H9 (cell line): ENCODE data around the gene SEPTIN5. TPM values are rescaled to one million over a fixed set of nuclear protein-coding genes. Genes with fewer than 3 reads are reported as not detected.

Experiments used
- DNase-seq: peaks from one replicate; pipeline ENCODE4 v3.0.0-alpha.2; 2017
- H2AFZ ChIP-seq: one replicate; pipeline ENCODE4 v1.6.1; 2013; ENCODE audit warnings: mild to moderate bottlenecking, low read length, control low read depth, moderate library complexity
- H2AK5ac ChIP-seq: 2 replicates; pipeline ENCODE4 v1.6.1; 2013; ENCODE audit warnings: low read length, control low read depth, mixed read lengths; ENCODE audit not compliant: insufficient read length
- H2BK120ac ChIP-seq: one replicate; pipeline ENCODE4 v1.6.1; 2013; ENCODE audit warnings: low read depth, mild to moderate bottlenecking, low read length, control low read depth, inconsistent platforms; ENCODE audit not compliant: poor library complexity, severe bottlenecking
- H2BK12ac ChIP-seq: 2 replicates; pipeline ENCODE4 v1.6.1; 2013; ENCODE audit warnings: low read length, control low read depth, mixed read lengths, low read depth; ENCODE audit not compliant: insufficient read length
- H2BK15ac ChIP-seq: 2 replicates; pipeline ENCODE4 v1.6.1; 2013; ENCODE audit warnings: low read depth, low read length, control low read depth
- H2BK20ac ChIP-seq: one replicate; pipeline ENCODE4 v1.6.1; 2013; ENCODE audit warnings: low read depth, mild to moderate bottlenecking, low read length, control low read depth, inconsistent platforms; ENCODE audit not compliant: poor library complexity, severe bottlenecking
- H2BK5ac ChIP-seq: 2 replicates; pipeline ENCODE4 v1.6.1; 2013; ENCODE audit warnings: low read length, control low read depth, mixed read lengths; ENCODE audit not compliant: insufficient read length
- H3K14ac ChIP-seq: 2 replicates; pipeline ENCODE4 v1.6.1; 2013; ENCODE audit warnings: low read length, control low read depth; ENCODE audit not compliant: insufficient read depth
- H3K18ac ChIP-seq: 2 replicates; pipeline ENCODE4 v1.6.1; 2013; ENCODE audit warnings: low read depth, mild to moderate bottlenecking, mixed read lengths, low read length, control low read depth; ENCODE audit not compliant: insufficient read length
- H3K23ac ChIP-seq: 2 replicates; pipeline ENCODE4 v1.6.1; 2013; ENCODE audit warnings: low read length, control low read depth, mixed read lengths, low read depth; ENCODE audit not compliant: insufficient read length
- H3K23me2 ChIP-seq: 2 replicates; pipeline ENCODE4 v1.6.1; 2013; ENCODE audit warnings: low read depth, mild to moderate bottlenecking, mixed read lengths, low read length, control low read depth; ENCODE audit not compliant: insufficient read length, poor library complexity, severe bottlenecking
- H3K27ac ChIP-seq: 2 replicates; pipeline ENCODE4 v1.5.1; 2013; ENCODE audit warnings: low read length, control low read depth, mixed read lengths, low read depth; ENCODE audit not compliant: insufficient read length
- H3K27me3 ChIP-seq: 2 replicates; pipeline ENCODE4 v1.6.1; 2013; ENCODE audit warnings: low read length, control low read depth, inconsistent platforms; ENCODE audit not compliant: insufficient read depth
- H3K4ac ChIP-seq: 2 replicates; pipeline ENCODE4 v1.6.1; 2013; ENCODE audit warnings: low read depth, mild to moderate bottlenecking, control low read depth, inconsistent platforms, low read length, moderate library complexity
- H3K4me1 ChIP-seq: 2 replicates; pipeline ENCODE4 v1.6.1; 2013; ENCODE audit warnings: low read length, control low read depth, inconsistent platforms; ENCODE audit not compliant: insufficient read depth
- H3K4me2 ChIP-seq: 2 replicates; pipeline ENCODE4 v1.6.1; 2013; ENCODE audit warnings: low read length, control low read depth, mixed read lengths; ENCODE audit not compliant: insufficient read length, insufficient read depth
- H3K56ac ChIP-seq: 2 replicates; pipeline ENCODE4 v1.6.1; 2013; ENCODE audit warnings: low read depth, mild to moderate bottlenecking, mixed read lengths, low read length, control low read depth; ENCODE audit not compliant: insufficient read length
- H3K79me1 ChIP-seq: 2 replicates; pipeline ENCODE4 v1.6.1; 2013; ENCODE audit warnings: low read depth, mild to moderate bottlenecking, moderate library complexity, low read length, control low read depth, inconsistent platforms; ENCODE audit not compliant: insufficient read depth, poor library complexity, severe bottlenecking
- H3K79me2 ChIP-seq: 2 replicates; pipeline ENCODE4 v1.6.1; 2013; ENCODE audit warnings: low read length, control low read depth, inconsistent platforms; ENCODE audit not compliant: insufficient read depth
- H3K9ac ChIP-seq: 2 replicates; pipeline ENCODE4 v1.6.1; 2013; ENCODE audit warnings: low read length, control low read depth, mixed read lengths; ENCODE audit not compliant: insufficient read length; ENCODE audit errors: extremely low read depth
- H3K9me3 ChIP-seq: one replicate; pipeline ENCODE4 v1.6.1; 2013; ENCODE audit warnings: low read depth, low read length, inconsistent platforms; ENCODE audit not compliant: control insufficient read depth
- H3T11ph ChIP-seq: one replicate; pipeline ENCODE4 v1.6.1; 2013; ENCODE audit warnings: mild to moderate bottlenecking, low read length, control low read depth, inconsistent platforms
- H4K20me1 ChIP-seq: one replicate; pipeline ENCODE4 v1.6.1; 2013; ENCODE audit not compliant: control insufficient read depth, insufficient read length, insufficient read depth
- H4K5ac ChIP-seq: 2 replicates; pipeline ENCODE4 v1.6.1; 2013; ENCODE audit warnings: low read depth, mild to moderate bottlenecking, mixed read lengths, low read length, control low read depth; ENCODE audit not compliant: insufficient read length
- H4K8ac ChIP-seq: replicated peaks from 2 replicates; pipeline ENCODE4 v1.6.1; 2013; ENCODE audit warnings: low read length, control low read depth, mixed read lengths, low read depth; ENCODE audit not compliant: insufficient read length
- H4K91ac ChIP-seq: 2 replicates; pipeline ENCODE4 v1.6.1; 2013; ENCODE audit warnings: low read depth, mild to moderate bottlenecking, moderate library complexity, mixed read lengths, low read length, control low read depth; ENCODE audit not compliant: insufficient read length
- H3K27ac Mint-ChIP-seq, 3 experiments: 2 replicates in 2 of 3; 3 replicates in 1 of 3; pipeline ENCODE4 v1.8.0; 2020 to 2021; ENCODE audit warnings: mixed read lengths in 3 of 3, mild to moderate bottlenecking in 1 of 3, moderate library complexity in 1 of 3
- H3K27me3 Mint-ChIP-seq: 2 replicates; pipeline ENCODE4 v1.8.0; 2021; ENCODE audit warnings: low read depth, mild to moderate bottlenecking, moderate library complexity, mixed read lengths
- H3K36me3 Mint-ChIP-seq, 3 experiments: 2 replicates in 2 of 3; 3 replicates in 1 of 3; pipeline ENCODE4 v1.8.0; 2020 to 2021; ENCODE audit warnings: low read depth in 3 of 3, mixed read lengths in 3 of 3; ENCODE audit not compliant: insufficient read depth in 1 of 3
- H3K4me1 Mint-ChIP-seq, 2 experiments: 2 replicates each; pipeline ENCODE4 v1.8.0; 2020; ENCODE audit warnings: mixed read lengths in 2 of 2
- H3K4me3 Mint-ChIP-seq, 2 experiments: 2 replicates in 1 of 2; 3 replicates in 1 of 2; pipeline ENCODE4 v1.8.0; 2020 to 2021; ENCODE audit warnings: mild to moderate bottlenecking in 2 of 2, mixed read lengths in 2 of 2, moderate library complexity in 1 of 2
- H3K9me3 Mint-ChIP-seq, 2 experiments: 2 replicates in 1 of 2; 3 replicates in 1 of 2; pipeline ENCODE4 v1.8.0; 2020; ENCODE audit warnings: mild to moderate bottlenecking in 2 of 2, mixed read lengths in 2 of 2, moderate library complexity in 1 of 2
- WGBS: extraction: QIAGEN DNeasy Blood & Tissue Kit; methylation state at CpG from one replicate; pipeline ENCODE4 v1.1.7; 2013; ENCODE audit warnings: missing lambda C conversion rate, low lambda C conversion rate, mixed read lengths; ENCODE audit not compliant: insufficient read length; ENCODE audit errors: extremely low coverage; 5-methylcytosine and 5-hydroxymethylcytosine counted together
- total RNA-seq: library from RNA; stranded (reverse); gene quantifications from 2 replicates; pipeline ENCODE4 v1.2.1, GENCODE V29; 2021
- TF ChIP-seq, protein P1 (sequence below): fragments of 200-600 bp; sonication (generic); conservative IDR thresholded peaks from 3 replicates; pipeline ENCODE4 v1.8.0; 2021; ENCODE audit warnings: antibody characterized with exemption, mild to moderate bottlenecking

The SEPTIN5 gene
- total RNA-seq, 1 experiment from 2014 or later, result 17.8 TPM

DNA sequence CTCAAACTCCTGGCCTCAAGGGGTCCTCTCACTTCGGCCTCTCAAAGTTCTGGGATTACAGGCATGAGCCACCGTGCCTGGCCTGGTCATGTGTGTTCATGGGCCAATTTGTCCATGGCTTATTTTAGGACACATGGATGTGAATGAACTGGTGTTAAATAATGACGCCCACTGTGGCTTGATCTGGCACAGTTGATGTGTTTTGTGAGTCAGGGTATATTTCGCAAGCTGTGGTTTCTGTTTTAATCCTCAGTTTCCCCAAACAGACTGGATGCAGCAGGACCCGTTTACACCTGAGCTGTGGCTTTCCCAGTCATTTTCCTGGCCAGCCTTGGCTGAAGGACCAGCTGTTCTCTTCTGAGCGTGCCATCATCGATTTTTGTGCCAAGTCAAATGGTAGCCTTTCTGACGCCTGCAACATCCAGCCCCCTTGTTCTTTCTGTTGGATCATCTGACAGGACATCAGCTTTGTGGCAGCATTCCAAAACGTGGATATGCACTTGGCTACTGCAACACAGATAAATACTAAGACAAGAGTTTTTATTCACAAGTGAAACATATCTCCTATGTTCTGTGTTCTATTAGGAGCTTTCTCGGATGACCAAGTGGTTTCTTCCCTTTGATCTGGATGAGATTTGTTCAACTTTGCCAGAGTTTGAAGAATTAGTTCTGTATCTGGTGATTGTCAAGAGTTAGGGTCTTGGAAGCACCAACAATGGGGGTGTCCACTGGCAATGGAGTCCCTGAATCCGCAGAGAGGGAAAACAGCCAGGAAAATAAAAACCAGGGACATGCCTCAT lies 40.0 kb upstream of the SEPTIN5 start:
- H2AK5ac ChIP-seq, result no peak overlapping the region
- no peak overlapping the region for H2BK5ac ChIP-seq

More for the DNA sequence above, 40.0 kb upstream of the SEPTIN5 start:
- Histone ChIP-seq H3K79me2 (no peaks in the 10 kb centered on the region), H4K8ac (no peak overlapping the region), H2AFZ (no peak overlapping the region), H3K18ac (no peak overlapping the region), H3K56ac (no peak overlapping the region), H3K4me2 (no peak overlapping the region), H4K20me1 (no peaks in the 10 kb centered on the region), H3K14ac (no peak overlapping the region), H3K4ac (no peak overlapping the region), H3K27ac (no peak overlapping the region), H2BK12ac (no peak overlapping the region), H3K9ac (no peak overlapping the region), H3K4me1 (peaks cover under 1% of the 10 kb centered on the region; the same call in 1 of the 2 replicates), H2BK15ac (no peak overlapping the region), H4K5ac (no peak overlapping the region), H2BK20ac (no peak overlapping the region), H4K91ac (no peak overlapping the region), H2BK120ac (no peak overlapping the region), H3K79me1 (no peaks in the 10 kb centered on the region), H3K27me3 (no peaks in the 10 kb centered on the region), H3T11ph (no peak overlapping the region), H3K23me2 (no peaks in the 10 kb centered on the region), H3K23ac (no peak overlapping the region), H3K9me3 (no peaks in the 10 kb centered on the region)
- H3K4me3 Mint-ChIP-seq, result no peak overlapping the region
- no CpG with 5 or more reads among the region's 11 CpGs for WGBS
- H3K36me3 Mint-ChIP-seq, result no peaks in the 10 kb centered on the region; a peak in 2 of 7 replicates
- H3K27me3 Mint-ChIP-seq, result peaks cover 15% of the 10 kb centered on the region
- TF ChIP-seq, protein P1, sequence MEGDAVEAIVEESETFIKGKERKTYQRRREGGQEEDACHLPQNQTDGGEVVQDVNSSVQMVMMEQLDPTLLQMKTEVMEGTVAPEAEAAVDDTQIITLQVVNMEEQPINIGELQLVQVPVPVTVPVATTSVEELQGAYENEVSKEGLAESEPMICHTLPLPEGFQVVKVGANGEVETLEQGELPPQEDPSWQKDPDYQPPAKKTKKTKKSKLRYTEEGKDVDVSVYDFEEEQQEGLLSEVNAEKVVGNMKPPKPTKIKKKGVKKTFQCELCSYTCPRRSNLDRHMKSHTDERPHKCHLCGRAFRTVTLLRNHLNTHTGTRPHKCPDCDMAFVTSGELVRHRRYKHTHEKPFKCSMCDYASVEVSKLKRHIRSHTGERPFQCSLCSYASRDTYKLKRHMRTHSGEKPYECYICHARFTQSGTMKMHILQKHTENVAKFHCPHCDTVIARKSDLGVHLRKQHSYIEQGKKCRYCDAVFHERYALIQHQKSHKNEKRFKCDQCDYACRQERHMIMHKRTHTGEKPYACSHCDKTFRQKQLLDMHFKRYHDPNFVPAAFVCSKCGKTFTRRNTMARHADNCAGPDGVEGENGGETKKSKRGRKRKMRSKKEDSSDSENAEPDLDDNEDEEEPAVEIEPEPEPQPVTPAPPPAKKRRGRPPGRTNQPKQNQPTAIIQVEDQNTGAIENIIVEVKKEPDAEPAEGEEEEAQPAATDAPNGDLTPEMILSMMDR, result no peak
- H3K27ac Mint-ChIP-seq, result no peak overlapping the region
- peaks cover 6 to 8% of the 10 kb centered on the region in 2 experiments for H3K4me1 Mint-ChIP-seq
- no peak for DNase-seq
- no peaks in the 10 kb centered on the region; a peak in 2 of 5 replicates for H3K9me3 Mint-ChIP-seq
